Measurements from ENCODE around the gene DKK2.

Gene DKK2, protein sequence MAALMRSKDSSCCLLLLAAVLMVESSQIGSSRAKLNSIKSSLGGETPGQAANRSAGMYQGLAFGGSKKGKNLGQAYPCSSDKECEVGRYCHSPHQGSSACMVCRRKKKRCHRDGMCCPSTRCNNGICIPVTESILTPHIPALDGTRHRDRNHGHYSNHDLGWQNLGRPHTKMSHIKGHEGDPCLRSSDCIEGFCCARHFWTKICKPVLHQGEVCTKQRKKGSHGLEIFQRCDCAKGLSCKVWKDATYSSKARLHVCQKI

DNA sequence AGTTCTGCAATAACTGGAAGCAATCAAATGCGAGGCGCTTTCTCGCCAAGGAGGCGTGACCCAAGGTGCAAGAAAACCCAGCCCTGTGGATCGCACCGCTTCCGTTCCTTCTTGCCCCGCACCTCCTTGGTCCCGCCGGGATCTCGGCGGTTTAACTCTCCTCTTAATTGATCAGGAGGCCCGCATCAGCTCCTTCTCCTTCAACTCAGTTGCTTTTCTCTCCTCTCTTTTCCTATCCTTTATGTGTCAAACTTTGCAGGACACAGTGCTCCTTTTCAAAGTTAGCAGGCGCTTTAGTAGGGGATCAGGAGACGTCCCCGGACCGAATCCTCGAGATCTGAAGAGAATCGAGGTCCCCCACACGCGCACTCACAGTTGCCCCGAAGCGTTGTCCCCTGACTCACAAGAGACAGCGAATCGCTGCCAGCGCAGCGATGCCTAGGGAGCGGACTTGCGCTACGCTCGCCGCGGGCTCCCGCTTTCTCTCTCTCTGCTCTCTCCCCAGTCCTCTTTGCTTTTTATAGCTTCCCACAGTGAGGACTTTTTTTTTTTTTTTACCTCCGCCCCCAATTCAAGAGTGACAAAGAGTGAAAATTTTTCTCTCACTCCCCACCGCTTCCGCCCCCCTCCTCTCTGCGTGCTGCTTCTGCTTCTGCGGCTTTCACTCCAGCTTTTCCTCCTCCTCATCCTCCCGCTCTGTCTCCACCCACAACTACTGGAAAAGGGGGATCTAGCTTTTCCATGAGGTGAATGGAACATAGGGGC lies at the start of gene DKK2:
DKK2 (minus strand) TSS at position 495 of the 765 bp plus-strand sequence. CDS start 722 bp downstream, outside the sequence.
- DNase-seq (ENCODE audit: low read depth): peak; percentile 44
- H3K4me3 ChIP-seq (ENCODE audit: control insufficient read depth, low read depth, low read length): peak within 1 kb of the TSS; percentile 47
- TF ChIP-seq, protein P1, sequence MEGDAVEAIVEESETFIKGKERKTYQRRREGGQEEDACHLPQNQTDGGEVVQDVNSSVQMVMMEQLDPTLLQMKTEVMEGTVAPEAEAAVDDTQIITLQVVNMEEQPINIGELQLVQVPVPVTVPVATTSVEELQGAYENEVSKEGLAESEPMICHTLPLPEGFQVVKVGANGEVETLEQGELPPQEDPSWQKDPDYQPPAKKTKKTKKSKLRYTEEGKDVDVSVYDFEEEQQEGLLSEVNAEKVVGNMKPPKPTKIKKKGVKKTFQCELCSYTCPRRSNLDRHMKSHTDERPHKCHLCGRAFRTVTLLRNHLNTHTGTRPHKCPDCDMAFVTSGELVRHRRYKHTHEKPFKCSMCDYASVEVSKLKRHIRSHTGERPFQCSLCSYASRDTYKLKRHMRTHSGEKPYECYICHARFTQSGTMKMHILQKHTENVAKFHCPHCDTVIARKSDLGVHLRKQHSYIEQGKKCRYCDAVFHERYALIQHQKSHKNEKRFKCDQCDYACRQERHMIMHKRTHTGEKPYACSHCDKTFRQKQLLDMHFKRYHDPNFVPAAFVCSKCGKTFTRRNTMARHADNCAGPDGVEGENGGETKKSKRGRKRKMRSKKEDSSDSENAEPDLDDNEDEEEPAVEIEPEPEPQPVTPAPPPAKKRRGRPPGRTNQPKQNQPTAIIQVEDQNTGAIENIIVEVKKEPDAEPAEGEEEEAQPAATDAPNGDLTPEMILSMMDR (conservative IDR thresholded peaks at IDR 0.05; ENCODE audit: control insufficient read depth, insufficient read depth, low read depth, low read length): no peak

DNA sequence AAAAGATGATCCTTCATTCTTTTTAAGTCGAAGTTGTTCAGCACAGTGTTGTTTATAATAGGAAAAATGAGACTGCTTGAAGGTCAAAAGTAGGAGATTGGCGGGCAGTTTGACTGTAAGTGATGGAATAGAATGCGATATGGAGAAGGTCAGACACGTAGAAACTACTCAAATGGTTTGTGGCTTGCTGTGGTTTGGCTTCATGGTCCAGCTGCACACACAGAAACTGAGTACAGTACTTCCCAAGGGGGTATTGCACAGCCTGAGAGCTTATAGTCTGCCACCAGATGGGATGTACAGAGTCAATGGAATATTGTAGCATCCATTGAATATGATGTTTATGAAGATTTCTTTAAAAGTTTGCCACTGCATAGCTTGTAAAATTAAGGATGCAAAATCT lies 41.1 kb upstream of the DKK2 start:
- DNase-seq (ENCODE audit: low read depth): no peak
- TF ChIP-seq, protein P1 (conservative IDR thresholded peaks at IDR 0.05; ENCODE audit: control insufficient read depth, insufficient read depth, low read depth, low read length): no peak
- no peak overlapping the region for H3K4me3 ChIP-seq (ENCODE audit: control insufficient read depth, low read depth, low read length)

DNA sequence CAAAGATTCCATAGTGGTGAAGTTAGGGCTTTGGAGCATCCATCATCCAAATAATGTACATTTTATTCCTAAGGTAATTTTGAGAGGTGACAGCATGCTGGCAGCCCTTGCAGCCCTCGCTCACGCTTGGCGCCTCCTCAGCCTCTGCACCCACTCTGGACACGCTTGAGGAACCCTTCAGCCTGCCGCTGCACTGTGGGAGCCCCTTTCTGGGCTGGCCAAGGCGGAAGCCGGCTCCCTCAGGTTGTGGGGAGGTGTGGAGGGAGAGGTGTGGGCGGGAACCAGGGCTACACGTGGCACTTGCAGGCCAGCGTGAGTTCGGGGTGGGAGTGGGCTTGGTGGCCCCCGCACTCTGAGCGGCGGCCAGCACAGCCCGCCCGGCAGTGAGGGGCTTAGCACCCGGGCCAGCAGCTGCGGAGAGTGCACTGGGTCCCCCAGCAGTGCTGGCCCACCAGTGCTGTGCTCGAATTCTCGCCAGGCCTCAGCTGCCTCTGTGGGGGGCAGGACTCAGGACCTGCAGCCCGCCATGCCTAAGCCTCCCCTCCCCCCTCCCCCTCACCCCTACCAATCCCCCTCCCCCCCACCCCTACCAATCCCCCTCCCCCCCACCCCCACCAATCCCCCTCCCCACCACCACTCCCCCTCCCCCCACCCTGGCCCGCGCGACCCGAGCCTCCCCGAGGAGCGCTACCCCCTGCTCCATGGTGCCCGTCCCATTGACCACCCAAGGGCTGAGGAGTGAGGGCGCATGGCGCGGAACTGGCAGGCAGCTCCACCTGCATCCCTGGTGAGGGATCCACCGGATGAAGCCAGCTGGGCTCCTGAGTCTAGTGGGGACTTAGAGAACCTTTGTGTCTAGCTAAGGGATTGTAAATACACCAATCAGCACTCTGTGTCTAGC lies 37.0 kb upstream of the DKK2 start:
- TF ChIP-seq, protein P1 (conservative IDR thresholded peaks at IDR 0.05; ENCODE audit: control insufficient read depth, insufficient read depth, low read depth, low read length): no peak
- DNase-seq (ENCODE audit: low read depth): no peak
- no peak overlapping the region for H3K4me3 ChIP-seq (ENCODE audit: control insufficient read depth, low read depth, low read length)

DNA sequence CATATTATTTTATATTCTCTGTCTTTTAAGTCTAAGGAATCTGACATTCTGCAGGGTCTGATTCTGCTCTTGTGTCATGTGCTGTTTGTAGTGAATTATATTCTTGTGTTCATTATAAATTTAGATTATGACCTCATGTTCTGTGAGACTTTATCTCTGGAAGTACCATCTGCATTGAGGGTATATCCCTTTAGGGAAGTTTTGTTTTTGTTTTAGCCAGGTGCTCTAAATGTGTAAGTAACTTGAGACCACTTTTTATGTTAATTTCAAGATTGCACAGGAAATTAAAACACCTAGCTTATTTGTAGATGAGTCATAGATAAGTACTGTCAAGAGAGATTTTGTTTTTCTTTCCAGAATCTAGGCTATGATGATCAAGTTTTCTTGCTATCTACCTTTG lies 35.0 kb upstream of the DKK2 start:
- TF ChIP-seq, protein P1 (conservative IDR thresholded peaks at IDR 0.05; ENCODE audit: control insufficient read depth, insufficient read depth, low read depth, low read length): no peak
- DNase-seq (ENCODE audit: low read depth): no peak
- no peak overlapping the region for H3K4me3 ChIP-seq (ENCODE audit: control insufficient read depth, low read depth, low read length)

DNA sequence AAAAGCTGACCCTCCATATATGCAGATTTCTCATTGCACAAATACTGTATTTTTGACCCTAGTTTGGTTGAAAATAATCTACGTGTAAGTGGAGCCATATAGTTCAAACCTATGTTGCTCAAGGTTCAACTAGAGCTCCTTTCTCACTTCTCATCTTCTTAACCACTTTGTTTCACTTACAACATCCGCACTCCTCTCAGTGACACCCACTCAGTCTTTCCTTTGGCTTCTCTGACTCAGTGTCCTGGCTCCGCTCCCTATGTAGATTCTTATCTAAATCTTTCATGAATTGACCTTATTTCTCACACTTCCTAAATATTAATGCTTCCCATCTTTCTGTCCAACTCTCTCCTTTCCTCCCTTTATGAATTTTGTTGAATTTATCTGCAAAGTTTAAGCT lies 32.9 kb upstream of the DKK2 start:
- TF ChIP-seq, protein P1 (conservative IDR thresholded peaks at IDR 0.05; ENCODE audit: control insufficient read depth, insufficient read depth, low read depth, low read length): no peak
- DNase-seq (ENCODE audit: low read depth): peak; percentile 84
- no peak overlapping the region for H3K4me3 ChIP-seq (ENCODE audit: control insufficient read depth, low read depth, low read length)

DNA sequence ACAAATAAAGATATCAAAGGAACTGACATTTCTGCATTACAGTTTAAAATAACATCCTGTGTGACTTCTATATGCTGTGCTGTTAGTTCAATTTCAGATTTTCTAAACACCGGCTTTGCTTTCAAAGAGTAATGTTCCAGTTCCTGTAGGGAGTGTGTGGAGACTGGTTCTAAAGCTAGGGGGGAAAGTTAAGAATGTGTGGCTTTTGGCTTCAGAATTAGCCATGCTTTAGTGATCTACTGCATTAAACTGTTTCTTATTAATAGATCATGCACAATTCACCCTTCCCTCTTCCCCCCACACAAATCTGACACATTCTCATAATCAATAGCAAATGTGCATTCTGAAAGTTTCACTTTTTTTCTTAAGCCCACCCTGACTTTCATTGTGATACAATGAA lies 32.0 kb upstream of the DKK2 start:
- TF ChIP-seq, protein P1 (conservative IDR thresholded peaks at IDR 0.05; ENCODE audit: control insufficient read depth, insufficient read depth, low read depth, low read length): no peak
- peak; percentile 14 for DNase-seq (ENCODE audit: low read depth)
- H3K4me3 ChIP-seq (ENCODE audit: control insufficient read depth, low read depth, low read length): no peak overlapping the region
